Measurements from ENCODE around the gene PSG11. TPM values are rescaled to one million over a fixed set of nuclear protein-coding genes. Genes with fewer than 3 reads are reported as not detected.

Gene PSG11
- total and polyA plus RNA-seq, 2 of the 8 experiments (the other 6 are each of a cell fraction or from before 2014, with no cell fraction given) = not detected

- Histone ChIP-seq H3K23ac (ENCODE audit: insufficient read length) (no peak overlapping the region), H2BK5ac (ENCODE audit: low read depth, low read length) (no peak overlapping the region), H3K4me3 (ENCODE audit: extremely low read depth in 1 of 4, insufficient read depth in 2 of 4, low read depth in 3 of 4, low read length in 4 of 4) (no peak overlapping the region), H3K79me2 (ENCODE audit: control insufficient read depth in 1 of 2, insufficient read depth in 2 of 2, low read length in 2 of 2) (no peaks in the 10 kb centered on the region), H3K9me3 (ENCODE audit: insufficient read depth in 2 of 2, low read depth in 1 of 2, low read length in 1 of 2) (peaks cover 27 to 48% of the 10 kb centered on the region in 2 experiments; a peak in 3 of 4 replicates), H3K4me2 (ENCODE audit: insufficient read depth in 1 of 2, low read depth in 2 of 2, low read length in 2 of 2) (no peak overlapping the region), H4K5ac (ENCODE audit: insufficient read length, low read depth, low read length) (no peak overlapping the region), H3K18ac (ENCODE audit: extremely low read depth, low read length) (no peak overlapping the region), H4K8ac (ENCODE audit: extremely low read depth, insufficient read depth, low read length) (no peak overlapping the region), H2BK20ac (ENCODE audit: low read length) (no peak overlapping the region), H4K20me1 (replicated peaks in 1 of 2; ENCODE audit: control insufficient read depth in 1 of 2, insufficient read depth in 2 of 2, low read length in 2 of 2) (no peaks in the 10 kb centered on the region), H2AFZ (ENCODE audit: low read length) (no peak overlapping the region), H3K56ac (replicated peaks; ENCODE audit: insufficient read length, low read depth, low read length) (no peak overlapping the region), H3K14ac (ENCODE audit: insufficient read length) (no peak overlapping the region), H3K79me1 (ENCODE audit: low read depth, low read length) (no peaks in the 10 kb centered on the region), H2BK15ac (ENCODE audit: low read length) (no peak overlapping the region), H2BK120ac (replicated peaks; ENCODE audit: low read depth, low read length) (no peak overlapping the region), H2AK5ac (ENCODE audit: low read depth, low read length) (no peak overlapping the region), H2BK12ac (ENCODE audit: low read depth, low read length) (no peak overlapping the region), H3K4ac (replicated peaks; ENCODE audit: insufficient read length, low read depth, low read length) (no peak overlapping the region), H3K23me2 (ENCODE audit: low read depth, low read length) (no peaks in the 10 kb centered on the region), H4K91ac (replicated peaks; ENCODE audit: insufficient read length, low read length) (no peak overlapping the region), H3K4me1 (replicated peaks in 1 of 4; ENCODE audit: control insufficient read depth in 3 of 4, insufficient read depth in 4 of 4, low read length in 3 of 4) (no peaks in the 10 kb centered on the region), H3K27me3 (replicated peaks in 1 of 4; ENCODE audit: control insufficient read depth in 3 of 4, extremely low read depth in 1 of 4, insufficient read depth in 3 of 4, low read length in 3 of 4) (no peaks in the 10 kb centered on the region), H3K9ac (replicated peaks in 1 of 4; ENCODE audit: extremely low read depth in 1 of 4, low read depth in 3 of 4, low read length in 3 of 4) (no peak overlapping the region), H3K27ac (ENCODE audit: low read depth, low read length) (no peak overlapping the region), H3K36me3 (ENCODE audit: control insufficient read depth in 2 of 4, insufficient read depth in 4 of 4, low read length in 3 of 4) (no peaks in the 10 kb centered on the region)
- WGBS, 2 experiments (ENCODE audit: extremely low coverage in 1 of 2, insufficient coverage in 1 of 2, insufficient read length in 1 of 2, insufficient replicate concordance in 2 of 2, low coverage in 1 of 2, low lambda C conversion rate in 2 of 2, missing lambda C conversion rate in 1 of 2) = 52% methylated on average over 4 of the region's 4 CpGs; no CpG with 5 or more reads in 1 of the 2 experiments
- CTCF ChIA-PET (ENCODE audit: partially characterized antibody) = no interaction called here
- TF ChIP-seq BCL11A (IDR thresholded peaks at IDR 0.05; ENCODE audit: low read depth in 2 of 2, low read length in 2 of 2) (no peak), CREB1 (IDR thresholded peaks at IDR 0.05) (no peak), KDM4A (IDR thresholded peaks at IDR 0.05; ENCODE audit: low read depth, low read length, severe bottlenecking) (no peak), CHD1 (IDR thresholded peaks at IDR 0.05; ENCODE audit: low read depth, low read length) (no peak), SP2 (IDR thresholded peaks at IDR 0.05; ENCODE audit: low read length) (no peak), CBX8 (IDR thresholded peaks at IDR 0.05; ENCODE audit: borderline replicate concordance, low read depth, low read length) (no peak), TCF12 (IDR thresholded peaks at IDR 0.05; ENCODE audit: low read depth, low read length) (no peak), EZH2 (IDR thresholded peaks at IDR 0.05; ENCODE audit: low read depth, low read length, severe bottlenecking) (no peak), ATF2 (IDR thresholded peaks at IDR 0.05; ENCODE audit: low read length) (no peak), POU5F1 (IDR thresholded peaks at IDR 0.05; ENCODE audit: low read depth, low read length) (no peak), CBX5 (IDR thresholded peaks at IDR 0.05; ENCODE audit: low read depth, low read length) (no peak), JUN (IDR thresholded peaks at IDR 0.05; ENCODE audit: low read depth, low read length) (no peak), RAD21 (IDR thresholded peaks at IDR 0.05 in 1 of 2, conservative IDR thresholded peaks at IDR 0.05 in 1 of 2; ENCODE audit: low read depth in 2 of 2, low read length in 2 of 2) (no peak)
- no peak for DNase-seq (ENCODE audit: low read depth in 1 of 2, low spot score in 2 of 2)
- POLR2A ChIA-PET (ENCODE audit: partially characterized antibody) = no interaction called here
- FAIRE-seq = no peak
Measured at GRCh38 chr19:42985588-42985987, 40.7 kb downstream of the PSG11 start.
